ENCODE data around the gene KIFBP. TPM values are rescaled to one million over a fixed set of nuclear protein-coding genes. Genes with fewer than 3 reads are reported as not detected.
A peak's percentile ranks its signal among the peaks of the same experiment; 100 is the strongest.

KIFBP gene
- total RNA-seq, 2 experiments from 2014 or later = 4.2 TPM

DNA sequence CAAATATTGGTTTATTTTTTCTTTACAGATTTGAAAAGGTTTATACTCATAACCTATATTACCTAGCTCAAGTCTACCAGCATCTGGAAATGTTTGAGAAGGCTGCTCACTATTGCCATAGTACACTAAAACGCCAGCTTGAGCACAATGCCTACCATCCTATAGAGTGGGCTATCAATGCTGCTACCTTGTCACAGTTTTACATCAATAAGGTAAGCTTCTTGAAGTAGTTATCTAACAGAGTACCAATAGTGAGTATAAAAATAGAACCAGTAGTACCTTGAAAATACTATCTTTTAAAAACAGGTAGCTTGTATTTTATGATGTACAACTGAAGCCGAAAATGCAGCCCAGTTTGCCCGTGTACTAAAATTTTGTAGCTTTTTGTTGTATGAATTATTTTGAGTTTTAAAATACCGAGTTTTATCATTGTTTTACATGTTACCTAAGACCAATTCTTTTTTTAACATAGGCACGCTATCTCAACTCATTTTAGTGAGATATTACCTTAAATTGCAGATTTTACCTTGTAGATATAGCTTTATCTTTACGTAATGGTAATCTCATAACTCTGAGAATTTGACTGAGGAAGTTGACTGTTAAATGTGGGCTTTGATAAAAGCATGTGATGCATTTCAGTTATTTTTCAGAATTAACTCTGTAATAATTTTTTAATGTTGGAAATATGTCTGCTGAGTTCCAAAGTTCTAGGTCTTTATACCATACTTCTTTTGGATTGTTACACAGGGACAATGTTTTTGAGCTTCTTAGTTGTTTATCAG, 17.3 kb downstream of the KIFBP start:
- Histone ChIP-seq H3K9me3 (ENCODE audit: control insufficient read depth in 1 of 2, insufficient read depth in 1 of 2, low read length in 2 of 2) (no peaks in the 10 kb centered on the region), H3K4me3 (ENCODE audit: low read length) (no peak overlapping the region), H3K36me3 (ENCODE audit: insufficient read depth, low read length) (peaks cover 56% of the 10 kb centered on the region), H3K27ac (ENCODE audit: low read depth in 1 of 2, low read length in 2 of 2) (no peak overlapping the region), H3K4me1 (ENCODE audit: insufficient read depth, low read length) (no peaks in the 10 kb centered on the region), H3K27me3 (ENCODE audit: control insufficient read depth in 1 of 2, insufficient read depth in 2 of 2, low read length in 2 of 2) (no peaks in the 10 kb centered on the region)
- Mint-ChIP-seq H3K27me3 (no peaks in the 10 kb centered on the region), H3K4me3 (no peak overlapping the region), H3K36me3 (ENCODE audit: low read depth) (peaks cover 53% of the 10 kb centered on the region), H3K4me1 (ENCODE audit: low read depth) (peaks cover 5% of the 10 kb centered on the region), H3K27ac (no peak overlapping the region), H3K9me3 (no peaks in the 10 kb centered on the region)
- ATAC-seq (ENCODE audit: poor library complexity) (no peak), DNase-seq (no peak)
- ChIA-PET CTCF (interaction anchor here (0.9 to 4.2 kb wide), 9 partner anchors 36 to 501 kb away, joined by 3 to 57 read pairs (median 5); partner anchors contain the start of genes DDX21, SRGN and VPS26A), POLR2A (interaction anchor here (1.1 to 4.2 kb wide), 2 partner anchors 82 to 87 kb away, joined by 3 to 54 read pairs; partner anchors contain the start of gene SRGN)
- no peak for TF ChIP-seq CTCF (IDR thresholded peaks at IDR 0.05)
- intact Hi-C loops (cut with DNase I, micrococcal nuclease) = loop anchor here (1.0 to 10.0 kb wide), 4 partner anchors 41 to 219 kb away; partner anchors contain the start of gene HKDC1 (in 1 of the 2)

GRCh38 chr10:69007260-69007659, 18.7 kb downstream of the KIFBP start:
- ATAC-seq (ENCODE audit: poor library complexity) = no peak
- Mint-ChIP-seq H3K36me3 (ENCODE audit: low read depth) (peaks cover 54% of the 10 kb centered on the region), H3K4me1 (ENCODE audit: low read depth) (peaks cover 5% of the 10 kb centered on the region), H3K9me3 (no peaks in the 10 kb centered on the region), H3K27me3 (no peaks in the 10 kb centered on the region), H3K27ac (no peak overlapping the region), H3K4me3 (no peak overlapping the region)
- H3K4me1 ChIP-seq (ENCODE audit: insufficient read depth, low read length) = no peaks in the 10 kb centered on the region
- peaks cover 56% of the 10 kb centered on the region for H3K36me3 ChIP-seq (ENCODE audit: insufficient read depth, low read length)
- no peak overlapping the region for H3K27ac ChIP-seq (ENCODE audit: low read depth in 1 of 2, low read length in 2 of 2)
- peak in 1 of 14 experiments; percentile 7 for DNase-seq
- H3K27me3 ChIP-seq (ENCODE audit: control insufficient read depth in 1 of 2, insufficient read depth in 2 of 2, low read length in 2 of 2) = no peaks in the 10 kb centered on the region
- H3K9me3 ChIP-seq (ENCODE audit: control insufficient read depth in 1 of 2, insufficient read depth in 1 of 2, low read length in 2 of 2) = no peaks in the 10 kb centered on the region
- TF ChIP-seq CTCF (IDR thresholded peaks at IDR 0.05) = no peak
- ChIA-PET CTCF (interaction anchor here (4.2 kb wide), 1 partner anchor 87 kb away, joined by 57 read pairs; no protein-coding TSS in a partner anchor), POLR2A (interaction anchor here (4.2 kb wide), 1 partner anchor 86 kb away, joined by 54 read pairs; no protein-coding TSS in a partner anchor)
- no peak overlapping the region for H3K4me3 ChIP-seq (ENCODE audit: low read length)
- intact Hi-C loops (cut with DNase I, micrococcal nuclease) = loop anchor here (5.0 to 10.0 kb wide), 2 partner anchors 40 to 218 kb away; partner anchors contain the start of gene HKDC1 (in 1 of the 2)

DNA sequence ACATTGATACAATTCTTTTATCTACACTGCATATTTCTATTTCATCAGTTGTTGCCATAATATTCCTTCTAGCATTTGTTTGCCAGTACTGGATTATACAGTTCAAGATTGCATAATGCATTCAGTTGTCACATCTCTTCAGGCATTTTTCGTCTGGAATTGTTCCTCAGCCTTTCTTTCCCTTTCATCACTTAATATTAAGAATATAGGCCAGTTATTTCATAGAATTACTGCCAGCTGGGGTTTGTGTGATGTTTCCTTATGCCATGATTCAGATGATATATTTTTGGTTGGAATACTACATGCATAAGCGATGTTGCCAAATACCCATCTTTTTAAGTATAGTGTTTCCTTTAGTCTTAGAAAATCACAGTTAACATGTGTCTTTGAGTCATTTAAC, 20.8 kb downstream of the KIFBP start:
- H3K9me3 ChIP-seq (ENCODE audit: control insufficient read depth in 1 of 2, insufficient read depth in 1 of 2, low read length in 2 of 2) = no peaks in the 10 kb centered on the region
- peaks cover 5% of the 10 kb centered on the region for H3K4me1 Mint-ChIP-seq (ENCODE audit: low read depth)
- no peak for TF ChIP-seq CTCF (IDR thresholded peaks at IDR 0.05)
- no peak overlapping the region for H3K27ac ChIP-seq (ENCODE audit: low read depth in 1 of 2, low read length in 2 of 2)
- peaks cover 65% of the 10 kb centered on the region for H3K36me3 ChIP-seq (ENCODE audit: insufficient read depth, low read length)
- no peaks in the 10 kb centered on the region for H3K4me1 ChIP-seq (ENCODE audit: insufficient read depth, low read length)
- H3K9me3 Mint-ChIP-seq = no peaks in the 10 kb centered on the region
- H3K27me3 Mint-ChIP-seq = no peaks in the 10 kb centered on the region
- H3K4me3 Mint-ChIP-seq = no peak overlapping the region
- DNase-seq (no peak), ATAC-seq (ENCODE audit: poor library complexity) (no peak)
- no peaks in the 10 kb centered on the region for H3K27me3 ChIP-seq (ENCODE audit: control insufficient read depth in 1 of 2, insufficient read depth in 2 of 2, low read length in 2 of 2)
- H3K4me3 ChIP-seq (ENCODE audit: low read length) = no peak overlapping the region
- H3K27ac Mint-ChIP-seq = no peak overlapping the region
- ChIA-PET POLR2A (interaction anchor here (1.3 kb wide), 1 partner anchor 83 kb away, joined by 3 read pairs; no protein-coding TSS in a partner anchor), CTCF (interaction anchor here (0.9 kb wide), 1 partner anchor 114 kb away, joined by 4 read pairs; no protein-coding TSS in a partner anchor)
- H3K36me3 Mint-ChIP-seq (ENCODE audit: low read depth) = peaks cover 68% of the 10 kb centered on the region
- intact Hi-C loops (cut with DNase I, micrococcal nuclease) = loop anchor here (5.0 to 10.0 kb wide), 2 partner anchors 38 to 215 kb away; partner anchors contain the start of gene HKDC1 (in 1 of the 2)
